GM12878 (cell line): ENCODE data around the gene ANKMY1. TPM values are rescaled to one million over a fixed set of nuclear protein-coding genes. Genes with fewer than 3 reads are reported as not detected.

Experiments used
- ATAC-seq: fragments of 200-7000 bp; cut with Tn5 transposase; 3 replicates; pipeline ENCODE4 v1.9.1; 2020; ENCODE audit warnings: mild to moderate bottlenecking, moderate library complexity
- BruUV-seq: library from RNA; stranded (reverse); fragments of 400-500 nt; replicated peaks from 2 replicates; lab custom pipeline; 2021; lab: Mats Ljungman, UMichigan
- CTCF ChIA-PET: fragments of 300-600 bp; sonication (Branson Sonifier 250); formaldehyde crosslinking; extraction: SDS; loops from one replicate; lab custom pipeline; 2021; ENCODE audit warnings: inconsistent platforms; lab: Yijun Ruan, JAX
- POLR2A ChIA-PET: fragments of 350-600 bp; formaldehyde crosslinking; extraction: SDS; loops from one replicate; lab custom pipeline; 2021; ENCODE audit warnings: inconsistent platforms; lab: Charles Lee
- RAD21 ChIA-PET: fragments of 300-600 bp; sonication (Branson Sonifier 250); formaldehyde crosslinking; loops from one replicate; lab custom pipeline; 2023; ENCODE audit warnings: antibody characterized with exemption; ENCODE audit not compliant: unreplicated experiment; lab: Charles Lee
- SMC1A ChIA-PET: fragments of 300-600 bp; sonication (Branson Sonifier 250); formaldehyde crosslinking; loops from one replicate; lab custom pipeline; 2023; ENCODE audit not compliant: unreplicated experiment, uncharacterized antibody; lab: Charles Lee
- DNase-seq: peaks from one replicate; pipeline ENCODE4 v3.0.0-alpha.2; 2011; ENCODE audit warnings: low read depth, low spot score
- FAIRE-seq: peaks from 3 replicates; lab custom pipeline; 2011; peaks lifted over from hg19 to GRCh38; lab: Jason Lieb, UNC
- H2AFZ ChIP-seq: 2 replicates; pipeline ENCODE4 v1.6.0; 2011; ENCODE audit warnings: low read depth, low read length, control low read depth; ENCODE audit not compliant: control insufficient read depth
- H3K27ac ChIP-seq: 2 replicates; pipeline ENCODE4 v1.5.1; 2011; ENCODE audit warnings: control low read depth; ENCODE audit not compliant: control insufficient read depth, insufficient read depth
- H3K27me3 ChIP-seq, 2 experiments: replicated peaks in 1 of 2; 2 replicates each; pipeline versions ENCODE4 v1.6.0 to v1.6.1; 2011; ENCODE audit warnings: low read length in 1 of 2; ENCODE audit not compliant: control insufficient read depth in 2 of 2, insufficient read depth in 2 of 2
- H3K36me3 ChIP-seq, 2 experiments: 2 replicates each; pipeline ENCODE4 v1.5.1; 2011; ENCODE audit warnings: low read length in 1 of 2; ENCODE audit not compliant: control insufficient read depth in 2 of 2, insufficient read depth in 2 of 2
- H3K4me1 ChIP-seq: 2 replicates; pipeline ENCODE4 v1.6.1; 2011; ENCODE audit warnings: mild to moderate bottlenecking, low read length, moderate library complexity, mixed read lengths; ENCODE audit not compliant: control insufficient read depth, insufficient read depth
- H3K4me2 ChIP-seq: 2 replicates; pipeline ENCODE4 v1.6.0; 2011; ENCODE audit warnings: control low read depth; ENCODE audit not compliant: control insufficient read depth, insufficient read depth
- H3K4me3 ChIP-seq: fragments of 200-600 bp; sonication (generic); 2 replicates; pipeline ENCODE4 v1.5.1; 2016
- H3K79me2 ChIP-seq: 2 replicates; pipeline ENCODE4 v1.6.0; 2011; ENCODE audit warnings: low read length; ENCODE audit not compliant: control insufficient read depth, insufficient read depth
- H3K9ac ChIP-seq: 2 replicates; pipeline ENCODE4 v1.8.0; 2011; ENCODE audit warnings: low read length, control low read depth, mixed read lengths; ENCODE audit not compliant: control insufficient read depth, insufficient read depth
- H3K9me3 ChIP-seq: replicated peaks from 3 replicates; pipeline ENCODE4 v1.5.1; 2011; ENCODE audit warnings: mild to moderate bottlenecking, low read length; ENCODE audit not compliant: control insufficient read depth, insufficient read depth
- H4K20me1 ChIP-seq: 2 replicates; pipeline ENCODE4 v1.6.0; 2011; ENCODE audit not compliant: control insufficient read depth, insufficient read depth
- FOS ChIP-seq: IDR thresholded peaks from 3 replicates; pipeline ENCODE4 v1.6.1; 2011; ENCODE audit warnings: borderline replicate concordance; ENCODE audit not compliant: insufficient read length; ENCODE audit errors: extremely low read depth
- PAX5 ChIP-seq: IDR thresholded peaks from 2 replicates; pipeline ENCODE4 v1.6.1; 2011; ENCODE audit warnings: low read depth, low read length, borderline replicate concordance
- WGBS: methylation state at CpG from one replicate; pipeline ENCODE4 v1.1.6; 2016; ENCODE audit warnings: low lambda C conversion rate; ENCODE audit not compliant: insufficient replicate concordance, insufficient coverage; ENCODE audit errors: missing lambda C conversion rate; 5-methylcytosine and 5-hydroxymethylcytosine counted together
- in situ Hi-C: fragments of 300-500 bp; cut with MboI; formaldehyde crosslinking; loops from 9 replicates; pipeline ENCODE4 v1.14.3; 2018; ENCODE audit warnings: mixed read lengths
- intact Hi-C: fragments of 100-400 bp; cut with micrococcal nuclease; formaldehyde crosslinking; loops from one replicate; pipeline ENCODE4 v1.14.2; 2022; ENCODE audit not compliant: unreplicated experiment
- polyA plus RNA-seq, 11 experiments: library from polyadenylated mRNA; depleted of rRNA in 4 of 11; unstranded in 6 of 11; stranded (reverse) in 5 of 11; fragments of >200 nt; fragmentation: Nextera tagmentation in 4 of 11; fragmentation: Illumina TruSeq in 1 of 11; extraction: Ambion mirVana in 4 of 11; extraction: Trizol in 1 of 11; gene quantifications; 1 replicate in 1 of 11; 2 replicates in 10 of 11; pipeline versions ENCODE4 v1.2.1 to v1.2.3, GENCODE V29; 2011 to 2016; ENCODE audit warnings: inconsistent platforms in 2 of 11, missing spikeins in 2 of 11, low read depth in 1 of 11
- total RNA-seq, 4 experiments: library from RNA; depleted of rRNA in 3 of 4; stranded (reverse); fragments of >200 nt in 3 of 4; fragmentation: Illumina TruSeq in 1 of 4; extraction: Trizol in 1 of 4; gene quantifications; 2 replicates each; pipeline versions ENCODE4 v1.2.1 to v1.2.3, GENCODE V29; 2013 to 2021
- TF ChIP-seq, protein P1 (sequence below): fragments of 450-650 bp; IDR thresholded peaks from 2 replicates; pipeline ENCODE4 v1.6.1; 2017; ENCODE audit warnings: low read depth, mild to moderate bottlenecking, moderate library complexity
- TF ChIP-seq, protein P2 (sequence below): fragments of 450-650 bp; formaldehyde crosslinking; IDR thresholded peaks from 2 replicates; pipeline ENCODE4 v1.4.0; 2020; ENCODE audit warnings: mild to moderate bottlenecking, moderate library complexity
- TF ChIP-seq, protein P3 (sequence below), 3 experiments: IDR thresholded peaks in 2 of 3; conservative IDR thresholded peaks in 1 of 3; 2 replicates each; pipeline ENCODE4 v1.5.1; 2011; ENCODE audit warnings: low read depth in 3 of 3, low read length in 3 of 3, mild to moderate bottlenecking in 3 of 3, control low read depth in 2 of 3, moderate library complexity in 2 of 3, inconsistent platforms in 1 of 3, mixed read lengths in 1 of 3; ENCODE audit not compliant: control insufficient read depth in 2 of 3, insufficient read depth in 1 of 3; ENCODE audit errors: extremely low read depth in 1 of 3

ANKMY1 gene
- total and polyA plus RNA-seq, 10 of the 15 experiments (the other 5 are each of a cell fraction or from before 2014, with no cell fraction given) = 1.1 to 15.3 (median 11.1) TPM

DNA sequence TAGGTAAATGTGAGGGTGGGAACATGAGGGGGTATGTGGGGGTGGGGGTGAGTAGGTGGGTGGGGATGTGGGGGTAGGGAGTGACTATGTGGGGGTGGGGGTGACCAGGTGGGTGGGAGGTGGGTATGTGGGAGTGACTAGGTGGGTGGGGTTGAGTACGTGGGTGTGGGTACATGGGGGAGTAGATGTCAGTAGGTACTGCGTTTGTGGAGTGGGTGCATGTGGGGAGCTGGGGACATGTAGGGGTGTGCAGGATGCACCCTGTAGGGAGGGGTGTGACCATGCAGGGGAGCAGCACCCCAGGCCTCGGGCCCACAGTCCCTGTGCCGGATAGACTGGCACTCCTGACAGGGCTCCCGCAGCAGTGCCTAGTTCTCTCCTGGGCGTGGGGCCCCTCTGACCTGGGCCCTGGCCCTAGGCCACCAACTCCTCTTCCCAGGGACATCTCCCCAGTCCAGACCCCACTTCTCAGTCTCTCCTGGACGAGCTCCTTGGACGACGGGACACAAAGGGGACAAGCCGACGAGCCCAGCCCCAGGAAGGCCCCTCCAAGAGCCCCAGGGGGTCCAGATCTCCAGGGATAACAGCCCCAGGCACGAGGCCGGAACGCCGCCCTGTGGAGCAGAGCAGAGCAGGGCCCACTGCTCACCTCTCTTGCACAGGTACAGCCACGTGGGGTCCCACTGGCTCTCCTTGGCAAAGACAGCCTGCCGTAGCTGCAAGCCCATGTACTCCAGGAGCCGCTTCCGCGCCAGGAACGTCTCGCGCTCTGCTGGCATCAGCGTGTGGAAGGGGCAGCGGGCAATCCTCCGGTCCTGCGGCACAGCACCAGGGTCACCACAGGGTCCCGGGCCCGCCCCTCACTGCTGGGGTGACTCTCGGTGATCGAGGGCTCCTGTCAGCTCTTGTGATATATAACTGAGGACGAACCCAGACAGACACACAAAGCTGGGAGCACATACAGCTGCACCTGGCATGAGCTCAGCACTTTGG is 58.2 kb downstream of the ANKMY1 start:
- no peak overlapping the region for H3K4me3 ChIP-seq
- H3K4me1 ChIP-seq = no peaks in the 10 kb centered on the region
- intact Hi-C loops = no loop called here
- H4K20me1 ChIP-seq = no peaks in the 10 kb centered on the region
- POLR2A ChIA-PET = no interaction called here
- H2AFZ ChIP-seq = no peak overlapping the region
- SMC1A ChIA-PET = no interaction called here
- CTCF ChIA-PET = no interaction called here
- WGBS = 89% methylated on average over 30 of the region's 32 CpGs
- RAD21 ChIA-PET = no interaction called here
- H3K9ac ChIP-seq = no peak overlapping the region
- no peak overlapping the region for H3K27ac ChIP-seq
- TF ChIP-seq, protein P1, sequence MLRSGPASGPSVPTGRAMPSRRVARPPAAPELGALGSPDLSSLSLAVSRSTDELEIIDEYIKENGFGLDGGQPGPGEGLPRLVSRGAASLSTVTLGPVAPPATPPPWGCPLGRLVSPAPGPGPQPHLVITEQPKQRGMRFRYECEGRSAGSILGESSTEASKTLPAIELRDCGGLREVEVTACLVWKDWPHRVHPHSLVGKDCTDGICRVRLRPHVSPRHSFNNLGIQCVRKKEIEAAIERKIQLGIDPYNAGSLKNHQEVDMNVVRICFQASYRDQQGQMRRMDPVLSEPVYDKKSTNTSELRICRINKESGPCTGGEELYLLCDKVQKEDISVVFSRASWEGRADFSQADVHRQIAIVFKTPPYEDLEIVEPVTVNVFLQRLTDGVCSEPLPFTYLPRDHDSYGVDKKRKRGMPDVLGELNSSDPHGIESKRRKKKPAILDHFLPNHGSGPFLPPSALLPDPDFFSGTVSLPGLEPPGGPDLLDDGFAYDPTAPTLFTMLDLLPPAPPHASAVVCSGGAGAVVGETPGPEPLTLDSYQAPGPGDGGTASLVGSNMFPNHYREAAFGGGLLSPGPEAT = no peak
- TF ChIP-seq, protein P2, sequence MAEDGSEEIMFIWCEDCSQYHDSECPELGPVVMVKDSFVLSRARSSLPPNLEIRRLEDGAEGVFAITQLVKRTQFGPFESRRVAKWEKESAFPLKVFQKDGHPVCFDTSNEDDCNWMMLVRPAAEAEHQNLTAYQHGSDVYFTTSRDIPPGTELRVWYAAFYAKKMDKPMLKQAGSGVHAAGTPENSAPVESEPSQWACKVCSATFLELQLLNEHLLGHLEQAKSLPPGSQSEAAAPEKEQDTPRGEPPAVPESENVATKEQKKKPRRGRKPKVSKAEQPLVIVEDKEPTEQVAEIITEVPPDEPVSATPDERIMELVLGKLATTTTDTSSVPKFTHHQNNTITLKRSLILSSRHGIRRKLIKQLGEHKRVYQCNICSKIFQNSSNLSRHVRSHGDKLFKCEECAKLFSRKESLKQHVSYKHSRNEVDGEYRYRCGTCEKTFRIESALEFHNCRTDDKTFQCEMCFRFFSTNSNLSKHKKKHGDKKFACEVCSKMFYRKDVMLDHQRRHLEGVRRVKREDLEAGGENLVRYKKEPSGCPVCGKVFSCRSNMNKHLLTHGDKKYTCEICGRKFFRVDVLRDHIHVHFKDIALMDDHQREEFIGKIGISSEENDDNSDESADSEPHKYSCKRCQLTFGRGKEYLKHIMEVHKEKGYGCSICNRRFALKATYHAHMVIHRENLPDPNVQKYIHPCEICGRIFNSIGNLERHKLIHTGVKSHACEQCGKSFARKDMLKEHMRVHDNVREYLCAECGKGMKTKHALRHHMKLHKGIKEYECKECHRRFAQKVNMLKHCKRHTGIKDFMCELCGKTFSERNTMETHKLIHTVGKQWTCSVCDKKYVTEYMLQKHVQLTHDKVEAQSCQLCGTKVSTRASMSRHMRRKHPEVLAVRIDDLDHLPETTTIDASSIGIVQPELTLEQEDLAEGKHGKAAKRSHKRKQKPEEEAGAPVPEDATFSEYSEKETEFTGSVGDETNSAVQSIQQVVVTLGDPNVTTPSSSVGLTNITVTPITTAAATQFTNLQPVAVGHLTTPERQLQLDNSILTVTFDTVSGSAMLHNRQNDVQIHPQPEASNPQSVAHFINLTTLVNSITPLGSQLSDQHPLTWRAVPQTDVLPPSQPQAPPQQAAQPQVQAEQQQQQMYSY (CRISPR knock-in tag) = no peak
- TF ChIP-seq, protein P3, sequence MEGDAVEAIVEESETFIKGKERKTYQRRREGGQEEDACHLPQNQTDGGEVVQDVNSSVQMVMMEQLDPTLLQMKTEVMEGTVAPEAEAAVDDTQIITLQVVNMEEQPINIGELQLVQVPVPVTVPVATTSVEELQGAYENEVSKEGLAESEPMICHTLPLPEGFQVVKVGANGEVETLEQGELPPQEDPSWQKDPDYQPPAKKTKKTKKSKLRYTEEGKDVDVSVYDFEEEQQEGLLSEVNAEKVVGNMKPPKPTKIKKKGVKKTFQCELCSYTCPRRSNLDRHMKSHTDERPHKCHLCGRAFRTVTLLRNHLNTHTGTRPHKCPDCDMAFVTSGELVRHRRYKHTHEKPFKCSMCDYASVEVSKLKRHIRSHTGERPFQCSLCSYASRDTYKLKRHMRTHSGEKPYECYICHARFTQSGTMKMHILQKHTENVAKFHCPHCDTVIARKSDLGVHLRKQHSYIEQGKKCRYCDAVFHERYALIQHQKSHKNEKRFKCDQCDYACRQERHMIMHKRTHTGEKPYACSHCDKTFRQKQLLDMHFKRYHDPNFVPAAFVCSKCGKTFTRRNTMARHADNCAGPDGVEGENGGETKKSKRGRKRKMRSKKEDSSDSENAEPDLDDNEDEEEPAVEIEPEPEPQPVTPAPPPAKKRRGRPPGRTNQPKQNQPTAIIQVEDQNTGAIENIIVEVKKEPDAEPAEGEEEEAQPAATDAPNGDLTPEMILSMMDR (IDR thresholded peaks at IDR 0.05 in 2 of 3, conservative IDR thresholded peaks at IDR 0.05 in 1 of 3; ENCODE audit: control insufficient read depth in 2 of 3, extremely low read depth in 1 of 3, insufficient read depth in 1 of 3, low read depth in 3 of 3, low read length in 3 of 3) = no peak
- TF ChIP-seq PAX5 (no peak), FOS (no peak)
- in situ Hi-C loops = loop anchor here (25.0 kb wide), 1 partner anchor 338 kb away; no protein-coding TSS in a partner anchor
- H3K36me3 ChIP-seq = 0 out of 4 replicates have a peak, but pooled peaks cover 0 to 2% of the 10 kb centered on the region in 2 experiments
- FAIRE-seq = no peak
- no peak for DNase-seq
- no TSS peak for BruUV-seq
- no peaks in the 10 kb centered on the region for H3K79me2 ChIP-seq
- no peak overlapping the region for H3K4me2 ChIP-seq
- H3K27me3 ChIP-seq = no peaks in the 10 kb centered on the region
- no peaks in the 10 kb centered on the region for H3K9me3 ChIP-seq
- no peak for ATAC-seq
